Measurements from ENCODE around the gene TBX3.

DNA sequence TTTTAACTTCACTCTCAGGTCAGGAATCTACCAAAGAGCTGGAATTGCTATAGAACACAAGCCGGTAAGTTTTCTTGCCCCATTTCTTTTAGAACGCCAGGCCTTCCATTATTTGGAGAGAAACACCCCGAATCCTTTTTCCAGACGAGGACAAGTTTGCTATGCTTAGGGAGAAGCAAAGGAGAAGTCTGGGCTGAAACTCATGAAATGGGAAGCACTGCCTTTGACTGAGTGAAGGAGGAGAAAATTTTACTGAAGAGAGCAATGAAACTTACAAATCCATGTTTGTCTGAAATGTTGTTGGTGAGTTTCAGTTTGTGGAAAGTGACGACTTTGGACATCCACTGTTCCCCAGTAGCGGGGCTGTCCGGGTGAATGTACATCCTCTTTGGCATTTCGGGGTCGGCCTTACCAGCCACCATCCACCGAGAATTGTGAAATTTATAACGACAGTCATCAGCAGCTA lies 3.3 kb downstream of the TBX3 start:
- TF ChIP-seq POLR2A (IDR thresholded peaks at IDR 0.05) = no peak
- TF ChIP-seq, protein P1, sequence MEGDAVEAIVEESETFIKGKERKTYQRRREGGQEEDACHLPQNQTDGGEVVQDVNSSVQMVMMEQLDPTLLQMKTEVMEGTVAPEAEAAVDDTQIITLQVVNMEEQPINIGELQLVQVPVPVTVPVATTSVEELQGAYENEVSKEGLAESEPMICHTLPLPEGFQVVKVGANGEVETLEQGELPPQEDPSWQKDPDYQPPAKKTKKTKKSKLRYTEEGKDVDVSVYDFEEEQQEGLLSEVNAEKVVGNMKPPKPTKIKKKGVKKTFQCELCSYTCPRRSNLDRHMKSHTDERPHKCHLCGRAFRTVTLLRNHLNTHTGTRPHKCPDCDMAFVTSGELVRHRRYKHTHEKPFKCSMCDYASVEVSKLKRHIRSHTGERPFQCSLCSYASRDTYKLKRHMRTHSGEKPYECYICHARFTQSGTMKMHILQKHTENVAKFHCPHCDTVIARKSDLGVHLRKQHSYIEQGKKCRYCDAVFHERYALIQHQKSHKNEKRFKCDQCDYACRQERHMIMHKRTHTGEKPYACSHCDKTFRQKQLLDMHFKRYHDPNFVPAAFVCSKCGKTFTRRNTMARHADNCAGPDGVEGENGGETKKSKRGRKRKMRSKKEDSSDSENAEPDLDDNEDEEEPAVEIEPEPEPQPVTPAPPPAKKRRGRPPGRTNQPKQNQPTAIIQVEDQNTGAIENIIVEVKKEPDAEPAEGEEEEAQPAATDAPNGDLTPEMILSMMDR (IDR thresholded peaks at IDR 0.05) = no peak
